SU-DHL-6 (cell line): ENCODE data around the gene HACD3.

Source experiments
- H2AFZ ChIP-seq: fragments of 200-600 bp; sonication (generic); 2 replicates; pipeline ENCODE4 v1.6.1; 2014; ENCODE audit warnings: low read depth, mild to moderate bottlenecking, moderate library complexity, mixed read lengths, antibody characterized with exemption, low read length; ENCODE audit not compliant: severe bottlenecking
- H3F3A ChIP-seq: fragments of 200-600 bp; shearing (Covaris generic); 2 replicates; pipeline ENCODE4 v1.6.0; 2016; ENCODE audit warnings: antibody characterized with exemption, mild to moderate bottlenecking; ENCODE audit not compliant: insufficient read depth
- H3K27ac ChIP-seq: fragments of 200-600 bp; sonication (generic); 2 replicates; pipeline ENCODE4 v1.5.1; 2016; ENCODE audit warnings: low read depth, mild to moderate bottlenecking, low read length, moderate library complexity, mixed read lengths
- H3K27me3 ChIP-seq: fragments of 200-600 bp; sonication (generic), shearing (Covaris generic); 2 replicates; pipeline ENCODE4 v1.6.0; 2014; ENCODE audit warnings: mild to moderate bottlenecking, low read length
- H3K36me3 ChIP-seq: fragments of 200-600 bp; sonication (generic); 2 replicates; pipeline ENCODE4 v1.6.1; 2014; ENCODE audit warnings: mild to moderate bottlenecking, low read length, mixed read lengths
- H3K4me2 ChIP-seq: fragments of 300-600, 200-600 bp; shearing (Covaris generic), sonication (generic); 2 replicates; pipeline ENCODE4 v1.6.0; 2014; ENCODE audit warnings: low read length, low read depth, mild to moderate bottlenecking; ENCODE audit not compliant: poor library complexity, severe bottlenecking
- H3K4me3 ChIP-seq: fragments of 200-600 bp; sonication (generic); 2 replicates; pipeline ENCODE4 v1.5.1; 2014; ENCODE audit warnings: antibody characterized with exemption, low read length, mild to moderate bottlenecking, mixed read lengths; ENCODE audit not compliant: insufficient read depth, poor library complexity, severe bottlenecking
- H3K79me2 ChIP-seq: fragments of 200-600 bp; sonication (generic); 2 replicates; pipeline ENCODE4 v1.6.1; 2014; ENCODE audit warnings: mild to moderate bottlenecking, low read length, moderate library complexity; ENCODE audit not compliant: insufficient read depth
- H3K9ac ChIP-seq: fragments of 200-600 bp; sonication (generic); 2 replicates; pipeline ENCODE4 v1.7.0; 2014; ENCODE audit warnings: mild to moderate bottlenecking, low read length
- H3K9me2 ChIP-seq: fragments of 200-600 bp; sonication (generic); replicated peaks from 2 replicates; pipeline ENCODE4 v1.6.1; 2014; ENCODE audit warnings: low read length; ENCODE audit not compliant: insufficient read depth
- H3K9me3 ChIP-seq: fragments of 200-600 bp; sonication (generic); 2 replicates; pipeline ENCODE4 v1.6.1; 2014; ENCODE audit warnings: low read length, mixed read lengths; ENCODE audit not compliant: insufficient read depth
- H4K20me1 ChIP-seq: fragments of 200-600 bp; sonication (generic); 2 replicates; pipeline ENCODE4 v1.6.1; 2014; ENCODE audit warnings: low read depth, mild to moderate bottlenecking, antibody characterized with exemption, low read length, moderate library complexity, mixed read lengths
- CTCF ChIP-seq: fragments of 200-600 bp; sonication (generic); IDR thresholded peaks from one replicate; pipeline ENCODE4 v1.5.1; 2017; ENCODE audit warnings: antibody characterized with exemption, mild to moderate bottlenecking, low read length, moderate library complexity; ENCODE audit not compliant: insufficient read depth, poor library complexity, severe bottlenecking
- EZH2phosphoT487 ChIP-seq: fragments of 200-600 bp; sonication (generic), shearing (Covaris generic); conservative IDR thresholded peaks from 2 replicates; pipeline ENCODE4 v1.6.1; 2018; ENCODE audit warnings: mild to moderate bottlenecking, antibody characterized with exemption, low read length, moderate library complexity, mixed read lengths

Gene HACD3

GRCh38 chr15:65533057-65533756 lies 2.9 kb downstream of the HACD3 start:
- TF ChIP-seq EZH2phosphoT487 (no peak), CTCF (no peak)
- peaks cover 3% of the 10 kb centered on the region; the same call in 1 of the 2 replicates for H4K20me1 ChIP-seq
- H3K36me3 ChIP-seq: no peaks in the 10 kb centered on the region
- no peak overlapping the region for H3K4me3 ChIP-seq
- no peaks in the 10 kb centered on the region for H3K9me2 ChIP-seq
- no peaks in the 10 kb centered on the region for H3K27me3 ChIP-seq
- H3F3A ChIP-seq: no peaks in the 10 kb centered on the region; the same call in 1 of the 2 replicates
- H3K9ac ChIP-seq: 0 out of 2 replicates have a peak overlapping the region, but pooled peaks have one; percentile 0
- H3K9me3 ChIP-seq: no peaks in the 10 kb centered on the region
- H3K4me2 ChIP-seq: peak overlapping the region; percentile 69
- no peak overlapping the region for H2AFZ ChIP-seq
- H3K79me2 ChIP-seq: peaks cover 76% of the 10 kb centered on the region
- no peak overlapping the region for H3K27ac ChIP-seq

GRCh38 chr15:65535192-65535591 lies 4.9 kb downstream of the HACD3 start:
- TF ChIP-seq EZH2phosphoT487 (no peak), CTCF (no peak)
- Histone ChIP-seq H3K9ac (no peak overlapping the region), H3K27me3 (no peaks in the 10 kb centered on the region), H3K4me2 (no peak overlapping the region), H3K27ac (no peak overlapping the region), H3K9me2 (no peaks in the 10 kb centered on the region), H2AFZ (no peak overlapping the region), H3F3A (no peaks in the 10 kb centered on the region), H3K9me3 (no peaks in the 10 kb centered on the region), H3K4me3 (no peak overlapping the region), H3K36me3 (no peaks in the 10 kb centered on the region), H3K79me2 (peaks cover 96% of the 10 kb centered on the region), H4K20me1 (peaks cover 9% of the 10 kb centered on the region)

- H3K27me3 ChIP-seq: no peaks in the 10 kb centered on the region
- H3K4me3 ChIP-seq: no peak overlapping the region
- H3K9me3 ChIP-seq: no peaks in the 10 kb centered on the region
- H3F3A ChIP-seq: no peaks in the 10 kb centered on the region
- no peak overlapping the region for H2AFZ ChIP-seq
- no peaks in the 10 kb centered on the region for H3K9me2 ChIP-seq
- TF ChIP-seq CTCF (no peak), EZH2phosphoT487 (no peak)
- H3K9ac ChIP-seq: no peak overlapping the region
- peaks cover 14% of the 10 kb centered on the region for H4K20me1 ChIP-seq
- H3K27ac ChIP-seq: no peak overlapping the region
- H3K79me2 ChIP-seq: peaks cover 96% of the 10 kb centered on the region
- no peak overlapping the region for H3K4me2 ChIP-seq
- no peaks in the 10 kb centered on the region for H3K36me3 ChIP-seq
These were observed 10.1 kb downstream of the HACD3 start for GRCh38 chr15:65540314-65540713.
